ENCODE data around the gene SLC10A7. TPM values are rescaled to one million over a fixed set of nuclear protein-coding genes. Genes with fewer than 3 reads are reported as not detected.
A peak's percentile ranks its signal among the peaks of the same experiment; 100 is the strongest.

SLC10A7 gene
- total and polyA plus RNA-seq, 2 of the 4 experiments (the other 2 are of a cell fraction), result 5.2 to 8.4 TPM

DNA sequence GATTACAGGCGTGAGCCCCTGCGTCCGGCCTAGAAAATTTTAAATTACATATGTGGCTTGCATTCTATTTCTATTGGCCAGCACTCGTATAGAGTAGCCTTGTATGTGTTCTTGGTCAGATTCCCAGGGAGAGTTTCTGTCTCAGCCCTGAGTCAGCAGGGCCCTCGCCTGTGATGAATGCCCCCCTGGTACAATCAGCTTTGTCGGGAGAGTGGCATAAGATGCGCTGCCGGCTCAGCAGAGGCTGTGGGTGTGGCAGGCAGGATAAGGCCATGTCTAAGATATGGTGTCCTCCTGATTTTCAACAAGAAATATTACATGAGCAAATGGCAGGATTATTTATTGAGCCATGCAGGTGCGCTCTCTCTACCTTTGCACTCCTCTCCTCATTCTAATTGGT lies 309.0 kb downstream of the SLC10A7 start:
- intact Hi-C loops (cut with micrococcal nuclease) (no loop called here), dilution Hi-C loops (cut with HindIII; ENCODE audit: low sequenced_read_pairs, unreplicated experiment) (no loop called here), in situ Hi-C loops (cut with MboI; ENCODE audit: low sequenced_read_pairs) (no loop called here)
- Histone ChIP-seq H3K56ac (ENCODE audit: extremely low read depth, insufficient read depth, low read length) (no peak overlapping the region), H2AK9ac (replicated peaks; ENCODE audit: low read depth, low read length, poor library complexity) (no peak overlapping the region), H2BK15ac (ENCODE audit: low read depth, low read length) (no peak overlapping the region), H3K23ac (ENCODE audit: low read depth, low read length) (no peak overlapping the region), H4K20me1 (ENCODE audit: insufficient read depth, low read length) (no peaks in the 10 kb centered on the region), H2AK5ac (ENCODE audit: low read depth, low read length) (no peak overlapping the region), H3K79me1 (ENCODE audit: low read depth in 1 of 2, low read length in 2 of 2) (no peaks in the 10 kb centered on the region), H3K9me3 (ENCODE audit: control insufficient read depth, insufficient read depth, low read length) (no peaks in the 10 kb centered on the region), H3K9ac (ENCODE audit: low read depth, low read length) (no peak overlapping the region), H3K36me3 (ENCODE audit: control insufficient read depth, insufficient read depth, low read length) (no peaks in the 10 kb centered on the region), H2BK5ac (ENCODE audit: low read depth, low read length, poor library complexity, severe bottlenecking) (no peak overlapping the region), H4K8ac (ENCODE audit: low read depth in 2 of 2, low read length in 2 of 2) (no peak overlapping the region), H3K14ac (replicated peaks; ENCODE audit: low read depth, low read length) (no peak overlapping the region), H4K91ac (ENCODE audit: insufficient read depth, low read depth, low read length) (no peak overlapping the region), H3K27ac (ENCODE audit: insufficient read depth, low read length) (no peak overlapping the region), H3K18ac (ENCODE audit: low read depth, low read length) (no peak overlapping the region), H3K4ac (ENCODE audit: low read depth, low read length) (no peak overlapping the region), H2BK20ac (ENCODE audit: low read depth, low read length) (no peak overlapping the region), H3K4me3 (ENCODE audit: insufficient read depth, low read depth, low read length) (no peak overlapping the region), H2AFZ (replicated peaks; ENCODE audit: low read length, poor library complexity) (no peak overlapping the region), H3K27me3 (ENCODE audit: control insufficient read depth, insufficient read depth, low read length) (peaks cover 7% of the 10 kb centered on the region), H2BK120ac (ENCODE audit: low read depth, low read length) (no peak overlapping the region), H3K4me1 (ENCODE audit: control insufficient read depth, insufficient read depth, low read length) (no peaks in the 10 kb centered on the region), H3K4me2 (ENCODE audit: low read depth, low read length) (no peak overlapping the region), H4K5ac (ENCODE audit: low read depth, low read length) (no peak overlapping the region), H3K9me1 (ENCODE audit: insufficient read depth, low read length) (no peaks in the 10 kb centered on the region)
- no TSS peak for BruUV-seq (replicated peaks)
- DNase-seq (peak; percentile 10), ATAC-seq (ENCODE audit: low read depth) (no peak)
- no CpG with 5 or more reads among the region's 9 CpGs for WGBS, 2 experiments (ENCODE audit: extremely low coverage in 2 of 2, insufficient read length in 1 of 2)
- ChIA-PET CTCF (no interaction called here), POLR2A (ENCODE audit: unreplicated experiment) (no interaction called here)
- TF ChIP-seq CHD1 (IDR thresholded peaks at IDR 0.05; ENCODE audit: low read depth, low read length), result no peak
- TF ChIP-seq, protein P1, sequence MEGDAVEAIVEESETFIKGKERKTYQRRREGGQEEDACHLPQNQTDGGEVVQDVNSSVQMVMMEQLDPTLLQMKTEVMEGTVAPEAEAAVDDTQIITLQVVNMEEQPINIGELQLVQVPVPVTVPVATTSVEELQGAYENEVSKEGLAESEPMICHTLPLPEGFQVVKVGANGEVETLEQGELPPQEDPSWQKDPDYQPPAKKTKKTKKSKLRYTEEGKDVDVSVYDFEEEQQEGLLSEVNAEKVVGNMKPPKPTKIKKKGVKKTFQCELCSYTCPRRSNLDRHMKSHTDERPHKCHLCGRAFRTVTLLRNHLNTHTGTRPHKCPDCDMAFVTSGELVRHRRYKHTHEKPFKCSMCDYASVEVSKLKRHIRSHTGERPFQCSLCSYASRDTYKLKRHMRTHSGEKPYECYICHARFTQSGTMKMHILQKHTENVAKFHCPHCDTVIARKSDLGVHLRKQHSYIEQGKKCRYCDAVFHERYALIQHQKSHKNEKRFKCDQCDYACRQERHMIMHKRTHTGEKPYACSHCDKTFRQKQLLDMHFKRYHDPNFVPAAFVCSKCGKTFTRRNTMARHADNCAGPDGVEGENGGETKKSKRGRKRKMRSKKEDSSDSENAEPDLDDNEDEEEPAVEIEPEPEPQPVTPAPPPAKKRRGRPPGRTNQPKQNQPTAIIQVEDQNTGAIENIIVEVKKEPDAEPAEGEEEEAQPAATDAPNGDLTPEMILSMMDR (conservative IDR thresholded peaks at IDR 0.05; ENCODE audit: low read depth, low read length), result no peak
- TF ChIP-seq, protein P2, sequence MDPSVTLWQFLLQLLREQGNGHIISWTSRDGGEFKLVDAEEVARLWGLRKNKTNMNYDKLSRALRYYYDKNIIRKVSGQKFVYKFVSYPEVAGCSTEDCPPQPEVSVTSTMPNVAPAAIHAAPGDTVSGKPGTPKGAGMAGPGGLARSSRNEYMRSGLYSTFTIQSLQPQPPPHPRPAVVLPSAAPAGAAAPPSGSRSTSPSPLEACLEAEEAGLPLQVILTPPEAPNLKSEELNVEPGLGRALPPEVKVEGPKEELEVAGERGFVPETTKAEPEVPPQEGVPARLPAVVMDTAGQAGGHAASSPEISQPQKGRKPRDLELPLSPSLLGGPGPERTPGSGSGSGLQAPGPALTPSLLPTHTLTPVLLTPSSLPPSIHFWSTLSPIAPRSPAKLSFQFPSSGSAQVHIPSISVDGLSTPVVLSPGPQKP (IDR thresholded peaks at IDR 0.05; ENCODE audit: borderline replicate concordance, low read depth, low read length), result no peak
- TF ChIP-seq MAFK (IDR thresholded peaks at IDR 0.05; ENCODE audit: low read depth, low read length), result no peak
- TF ChIP-seq MAZ (IDR thresholded peaks at IDR 0.05; ENCODE audit: borderline replicate concordance, low read depth, low read length), result no peak
- TF ChIP-seq CEBPB (IDR thresholded peaks at IDR 0.05; ENCODE audit: low read depth, low read length), result no peak
- no peak for TF ChIP-seq RAD21 (IDR thresholded peaks at IDR 0.05; ENCODE audit: low read length)
- no peak for TF ChIP-seq RFX5 (IDR thresholded peaks at IDR 0.05; ENCODE audit: low read depth, low read length)
- TF ChIP-seq RCOR1 (IDR thresholded peaks at IDR 0.05; ENCODE audit: insufficient replicate concordance, low read length), result no peak
